IPS-20b (cell line): ENCODE results near the gene PSPC1.
"Not testable (repeated sequence)": the region's sequence is repeated elsewhere in the genome, so short reads cannot be mapped to it uniquely, and the experiment has no call there.

ENCODE experiments used
- H3K27ac ChIP-seq: one replicate; pipeline ENCODE4 v1.5.1; 2013; ENCODE audit warnings: low read length
- H3K27me3 ChIP-seq: 2 replicates; pipeline ENCODE4 v1.6.1; 2013; ENCODE audit warnings: mild to moderate bottlenecking, low read length, inconsistent platforms; ENCODE audit not compliant: insufficient read depth
- H3K36me3 ChIP-seq: 2 replicates; pipeline ENCODE4 v1.6.1; 2013; ENCODE audit warnings: low read depth, mild to moderate bottlenecking, inconsistent platforms, low read length, moderate library complexity; ENCODE audit not compliant: insufficient read depth
- H3K4me1 ChIP-seq: 2 replicates; pipeline ENCODE4 v1.6.1; 2013; ENCODE audit warnings: mild to moderate bottlenecking, control low read depth, inconsistent platforms, low read length, moderate library complexity; ENCODE audit not compliant: insufficient read depth
- H3K4me3 ChIP-seq: 2 replicates; pipeline ENCODE4 v1.5.1; 2013; ENCODE audit warnings: mild to moderate bottlenecking, low read length, inconsistent platforms
- H3K9ac ChIP-seq: 2 replicates; pipeline ENCODE4 v1.6.1; 2013; ENCODE audit warnings: low read depth, mild to moderate bottlenecking, inconsistent platforms, low read length, moderate library complexity
- H3K9me3 ChIP-seq: 2 replicates; pipeline ENCODE4 v1.6.1; 2013; ENCODE audit warnings: mild to moderate bottlenecking, low read depth, low read length, inconsistent platforms; ENCODE audit not compliant: insufficient read depth

Gene PSPC1

DNA sequence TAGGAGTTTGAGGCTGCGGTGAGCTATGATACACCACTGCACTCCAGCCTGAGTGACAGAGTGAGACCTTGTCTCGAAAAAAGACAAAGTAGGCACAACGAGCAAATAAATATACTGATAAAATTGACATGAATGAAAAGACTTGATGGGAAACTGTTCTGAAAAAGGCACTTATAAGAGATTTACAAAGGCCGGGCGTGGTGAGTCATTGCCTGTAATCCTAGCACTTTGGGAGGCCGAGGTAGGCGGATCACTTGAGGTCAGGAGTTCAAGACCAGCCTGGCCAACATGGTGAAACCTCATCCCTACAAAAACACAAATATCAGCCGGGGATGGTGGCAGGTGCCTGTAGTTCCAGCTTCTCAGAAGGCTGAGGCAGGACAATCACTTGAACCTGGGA, 91.3 kb downstream of the PSPC1 start:
- H3K36me3 ChIP-seq, H3K4me3 ChIP-seq, H3K9ac ChIP-seq, H3K27ac ChIP-seq, H3K27me3 ChIP-seq, H3K9me3 ChIP-seq: not testable (repeated sequence)
- H3K4me1 ChIP-seq: peaks cover 31% of the 10 kb centered on the region; the same call in 1 of the 2 replicates

DNA sequence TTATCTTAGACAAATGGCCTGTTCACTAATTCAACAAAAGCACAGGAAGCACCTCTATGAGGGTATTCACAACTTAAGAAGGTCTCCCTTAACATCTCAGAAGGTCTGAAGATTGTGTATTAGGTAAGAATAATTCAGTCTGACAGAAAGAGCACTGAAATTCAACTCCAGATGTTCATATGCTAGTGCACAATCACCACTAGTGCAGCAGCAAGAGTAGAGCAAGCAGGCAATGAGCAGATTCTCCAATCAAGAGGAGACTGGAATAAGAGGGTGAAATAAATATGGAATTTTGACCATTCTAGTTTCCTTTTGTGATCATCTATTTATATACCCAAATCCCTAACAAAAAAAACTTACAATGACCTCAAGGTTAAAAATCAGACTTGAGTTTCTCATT, 97.3 kb downstream of the PSPC1 start:
- Histone ChIP-seq H3K27me3 (no peaks in the 10 kb centered on the region), H3K4me1 (peaks cover 42% of the 10 kb centered on the region; the same call in 1 of the 2 replicates), H3K4me3 (no peak overlapping the region), H3K9me3 (no peaks in the 10 kb centered on the region), H3K27ac (peak overlapping the region; percentile 3), H3K9ac (no peak overlapping the region), H3K36me3 (peaks cover 9% of the 10 kb centered on the region; the same call in 1 of the 2 replicates)

DNA sequence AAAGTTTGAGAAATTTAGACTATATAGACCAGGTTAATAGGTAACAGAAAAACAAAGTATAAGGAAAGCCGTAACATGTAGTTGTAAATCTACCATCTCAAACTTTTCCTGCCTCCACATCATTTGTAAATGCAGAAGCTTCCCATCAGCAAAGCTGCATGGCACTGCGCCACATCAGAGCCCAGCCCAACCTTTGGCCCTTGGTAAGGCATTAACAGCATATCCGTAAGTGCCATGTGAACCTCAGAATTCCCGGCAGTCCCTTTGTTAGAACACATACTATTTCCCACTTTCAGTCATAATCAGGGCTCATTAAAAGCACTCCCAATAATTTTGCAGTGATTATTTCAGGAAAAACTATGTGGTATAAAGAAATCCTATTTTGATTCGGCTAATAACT, 97.7 kb downstream of the PSPC1 start:
- Histone ChIP-seq H3K36me3 (peaks cover 9% of the 10 kb centered on the region; the same call in 1 of the 2 replicates), H3K4me1 (peaks cover 40% of the 10 kb centered on the region; the same call in 1 of the 2 replicates), H3K4me3 (no peak overlapping the region), H3K27me3 (no peaks in the 10 kb centered on the region), H3K9ac (no peak overlapping the region), H3K9me3 (no peaks in the 10 kb centered on the region), H3K27ac (no peak overlapping the region)

DNA sequence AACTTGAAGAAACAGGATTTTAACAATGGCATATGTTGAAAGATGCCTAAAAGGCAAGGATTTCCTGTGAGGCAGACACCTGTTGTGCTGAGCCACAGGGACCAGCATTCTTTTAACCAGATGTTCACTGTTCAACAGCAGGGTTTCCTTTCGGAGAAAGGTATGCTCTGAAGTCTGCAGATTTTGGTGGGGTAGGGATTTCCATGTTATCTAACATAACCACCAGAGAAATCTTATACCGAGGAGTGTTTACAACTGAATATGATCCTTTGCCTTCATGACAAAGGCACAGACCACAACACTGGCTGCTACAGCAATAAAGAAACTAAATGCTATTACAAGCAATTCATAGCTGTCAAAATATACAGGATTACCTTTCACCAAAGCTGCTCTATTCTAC, 101.2 kb downstream of the PSPC1 start:
- H3K4me1 ChIP-seq: peaks cover 40% of the 10 kb centered on the region; the same call in 1 of the 2 replicates
- peak overlapping the region; percentile 28; the same call in 1 of the 2 replicates for H3K4me3 ChIP-seq
- H3K9me3 ChIP-seq: no peaks in the 10 kb centered on the region
- peak overlapping the region; percentile 40; the same call in 1 of the 2 replicates for H3K9ac ChIP-seq
- H3K27ac ChIP-seq: no peak overlapping the region
- H3K36me3 ChIP-seq: peaks cover 24% of the 10 kb centered on the region
- no peaks in the 10 kb centered on the region for H3K27me3 ChIP-seq

DNA sequence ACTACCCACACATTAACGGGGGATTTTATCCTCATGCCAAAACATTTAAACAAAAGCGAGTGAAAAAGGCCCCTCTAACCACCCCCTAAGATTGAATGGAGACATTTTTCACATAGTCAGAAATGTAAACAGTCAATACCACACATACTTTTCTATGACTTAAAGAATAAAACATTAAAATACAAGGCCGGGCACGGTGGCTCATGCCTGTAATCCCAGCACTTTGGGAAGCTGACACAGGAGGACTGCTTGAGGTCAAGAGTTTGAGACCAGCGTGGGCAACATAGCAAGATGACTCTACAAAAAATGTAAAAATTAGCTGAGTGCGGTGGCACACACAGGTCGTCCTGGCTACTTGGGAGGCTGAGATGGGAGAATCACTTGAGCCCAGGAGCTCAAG, 102.0 kb downstream of the PSPC1 start:
- H3K36me3 ChIP-seq: peaks cover 32% of the 10 kb centered on the region
- H3K27ac ChIP-seq: peak overlapping the region; percentile 28
- peaks cover 34% of the 10 kb centered on the region; the same call in 1 of the 2 replicates for H3K4me1 ChIP-seq
- H3K4me3 ChIP-seq: no peak overlapping the region
- no peaks in the 10 kb centered on the region for H3K9me3 ChIP-seq
- no peak overlapping the region for H3K9ac ChIP-seq
- H3K27me3 ChIP-seq: no peaks in the 10 kb centered on the region

DNA sequence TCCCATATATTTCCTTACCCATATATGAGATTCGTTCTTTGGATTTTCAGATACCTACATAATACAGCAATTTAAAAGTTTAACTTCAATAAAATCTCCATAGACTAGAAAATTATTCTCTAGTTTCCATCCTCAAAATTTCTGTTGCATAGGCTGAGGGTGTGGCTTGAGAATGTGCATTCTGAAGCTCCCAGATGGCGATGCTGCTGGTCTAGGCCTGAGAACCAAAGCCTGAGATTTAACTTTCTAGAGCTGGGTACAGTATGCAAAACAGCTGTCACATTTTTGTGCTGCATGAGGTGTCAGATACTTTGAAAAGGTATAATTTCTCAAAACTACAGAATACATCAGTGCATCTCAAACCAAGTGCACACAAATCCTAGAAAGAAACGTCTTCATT, 106.6 kb downstream of the PSPC1 start:
- Histone ChIP-seq H3K9ac (no peak overlapping the region), H3K4me3 (no peak overlapping the region), H3K4me1 (peaks cover 5% of the 10 kb centered on the region; the same call in 1 of the 2 replicates), H3K27me3 (no peaks in the 10 kb centered on the region), H3K36me3 (peaks cover 75% of the 10 kb centered on the region), H3K9me3 (no peaks in the 10 kb centered on the region), H3K27ac (no peak overlapping the region)

DNA sequence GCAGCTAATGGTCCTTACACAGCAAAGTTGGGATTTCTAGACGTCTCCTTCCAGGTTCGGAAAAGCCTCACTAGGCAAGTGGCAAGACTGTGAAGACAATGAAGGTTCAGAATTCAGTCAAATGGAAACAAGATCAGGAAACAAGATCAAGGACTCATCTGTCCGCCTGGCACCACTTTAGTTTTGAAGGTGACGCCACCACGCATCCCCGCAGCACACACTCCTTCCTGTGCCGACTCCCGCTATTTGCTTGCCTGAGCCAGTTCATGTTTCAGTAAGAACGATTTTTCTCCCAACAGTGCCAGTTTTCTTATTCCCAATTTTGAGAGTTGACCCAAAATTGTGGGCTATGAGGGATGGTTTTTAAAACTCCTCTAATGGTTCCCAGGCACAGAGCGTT, 107.8 kb downstream of the PSPC1 start:
- Histone ChIP-seq H3K36me3 (peaks cover 88% of the 10 kb centered on the region), H3K4me3 (no peak overlapping the region)

DNA sequence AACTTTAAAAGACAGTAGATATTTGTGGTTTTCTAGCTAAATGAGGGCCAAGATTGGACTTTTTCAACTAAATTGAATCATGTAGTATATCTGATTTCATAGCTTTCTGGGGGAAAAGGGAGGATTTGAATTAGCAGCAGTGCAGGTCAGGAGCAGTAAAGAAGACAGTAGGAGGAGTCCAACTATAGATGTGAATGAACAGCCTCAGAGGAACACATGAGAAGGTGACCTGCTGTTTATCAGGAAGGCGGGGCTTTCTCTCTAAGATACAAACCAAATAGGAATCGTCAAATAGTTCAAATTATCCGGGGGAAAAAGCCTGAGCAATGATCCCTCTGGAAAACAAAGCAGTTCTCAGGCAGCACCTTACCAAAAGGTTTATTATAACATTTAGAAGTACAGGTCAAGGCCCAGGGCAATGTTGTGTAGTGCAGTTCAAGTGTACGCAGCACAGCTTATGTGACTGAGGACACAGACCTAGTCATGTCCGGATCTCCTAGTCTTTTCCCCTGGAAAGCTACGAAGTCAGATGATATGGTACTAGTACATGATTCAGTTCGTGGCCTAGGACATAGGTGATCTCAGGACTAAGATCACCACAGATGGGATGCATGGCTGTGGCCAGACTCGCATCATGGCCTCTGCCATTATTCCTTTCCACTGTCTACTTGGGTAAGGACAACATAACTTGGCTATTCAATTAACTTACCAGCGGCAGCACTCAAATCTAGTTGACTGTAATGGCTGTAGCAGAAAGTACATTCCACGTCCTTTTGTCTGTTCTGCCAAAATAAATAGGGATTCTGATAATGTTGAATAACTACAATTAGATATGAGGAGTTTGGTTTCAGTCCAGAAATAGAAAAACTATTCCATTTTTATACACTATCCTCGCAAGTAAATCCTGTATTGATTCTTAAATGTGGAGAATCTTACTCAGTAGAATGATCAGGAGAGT, 109.0 kb downstream of the PSPC1 start:
- no peak overlapping the region for H3K27ac ChIP-seq
- no peak overlapping the region for H3K4me3 ChIP-seq
- H3K36me3 ChIP-seq: peaks cover 92% of the 10 kb centered on the region
- no peaks in the 10 kb centered on the region for H3K27me3 ChIP-seq
- H3K4me1 ChIP-seq: no peaks in the 10 kb centered on the region; the same call in 1 of the 2 replicates
- H3K9me3 ChIP-seq: no peaks in the 10 kb centered on the region
- H3K9ac ChIP-seq: no peak overlapping the region

More for the DNA sequence above, 107.8 kb downstream of the PSPC1 start:
- H3K27me3 ChIP-seq: no peaks in the 10 kb centered on the region
- H3K9ac ChIP-seq: no peak overlapping the region
- H3K4me1 ChIP-seq: no peaks in the 10 kb centered on the region; the same call in 1 of the 2 replicates
- no peaks in the 10 kb centered on the region for H3K9me3 ChIP-seq
- no peak overlapping the region for H3K27ac ChIP-seq

DNA sequence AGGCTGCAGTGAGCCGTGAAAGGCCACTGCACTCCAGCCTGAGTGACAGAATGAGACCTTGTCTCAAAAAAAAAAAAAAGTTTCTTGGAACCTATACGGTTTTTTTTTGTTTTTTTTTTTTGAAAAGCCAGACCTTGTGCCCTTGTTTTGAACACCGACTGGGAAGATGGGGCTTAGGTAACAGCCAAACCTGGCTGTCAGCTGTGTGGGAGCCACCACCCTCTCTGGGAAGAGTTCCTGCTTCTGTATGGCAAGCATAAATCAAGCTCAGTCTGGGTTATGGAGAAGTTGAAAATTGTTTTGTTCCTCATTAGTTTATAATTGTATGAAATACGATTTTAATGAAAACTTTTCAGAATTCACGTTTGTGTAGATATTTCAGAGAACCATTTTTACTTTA, 109.8 kb downstream of the PSPC1 start:
- Histone ChIP-seq H3K27ac (no peak overlapping the region), H3K36me3 (peaks cover 93% of the 10 kb centered on the region), H3K4me3 (no peak overlapping the region), H3K9ac (no peak overlapping the region), H3K27me3 (no peaks in the 10 kb centered on the region), H3K4me1 (no peaks in the 10 kb centered on the region; the same call in 1 of the 2 replicates), H3K9me3 (no peaks in the 10 kb centered on the region)

DNA sequence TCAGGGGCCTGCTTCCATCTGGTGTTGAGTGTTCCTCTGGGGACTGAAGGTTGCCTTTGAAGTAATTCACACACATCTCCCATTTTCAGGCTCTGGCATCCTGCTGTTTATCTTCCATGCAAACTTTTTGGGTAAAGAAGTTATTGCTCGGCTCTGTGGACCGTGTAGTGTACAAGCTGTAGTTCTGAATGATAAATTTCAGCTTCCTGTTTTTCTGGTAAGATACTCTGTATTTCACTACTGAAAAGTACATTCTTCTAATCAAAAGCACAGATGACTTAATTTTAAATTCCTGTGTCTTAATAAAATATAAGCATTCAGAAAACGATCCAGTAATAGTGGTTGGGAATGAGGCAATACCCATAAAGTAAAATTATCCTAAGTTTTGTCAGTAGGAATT, 112.6 kb downstream of the PSPC1 start:
- H3K27ac ChIP-seq: no peak overlapping the region
- no peak overlapping the region for H3K4me3 ChIP-seq
- H3K27me3 ChIP-seq: no peaks in the 10 kb centered on the region
- peaks cover 88% of the 10 kb centered on the region for H3K36me3 ChIP-seq
- H3K9me3 ChIP-seq: no peaks in the 10 kb centered on the region
- H3K4me1 ChIP-seq: no peaks in the 10 kb centered on the region
- no peak overlapping the region for H3K9ac ChIP-seq

DNA sequence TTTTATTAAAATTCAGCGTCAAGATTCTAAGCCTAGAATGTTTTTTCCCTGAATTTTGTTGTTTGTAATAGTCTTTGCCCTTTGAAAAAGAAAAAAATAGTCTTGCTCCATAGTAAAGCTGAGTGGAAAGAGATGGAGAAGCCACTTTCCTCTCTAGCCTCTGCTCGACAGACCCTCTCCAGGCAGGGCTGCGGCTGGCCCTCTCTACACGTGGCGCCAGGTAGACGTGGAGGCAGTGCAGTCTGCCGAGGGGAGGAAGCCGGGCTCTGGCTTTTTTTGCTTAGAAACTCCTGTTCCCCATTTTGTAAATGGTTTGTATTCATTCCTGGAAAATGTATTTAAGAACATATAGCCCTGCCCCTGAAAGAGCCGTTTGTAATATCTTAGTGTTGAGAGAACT, 114.0 kb downstream of the PSPC1 start:
- Histone ChIP-seq H3K9me3 (no peaks in the 10 kb centered on the region), H3K9ac (no peak overlapping the region), H3K4me1 (no peaks in the 10 kb centered on the region), H3K27ac (no peak overlapping the region), H3K36me3 (peaks cover 82% of the 10 kb centered on the region), H3K27me3 (no peaks in the 10 kb centered on the region), H3K4me3 (no peak overlapping the region)

DNA sequence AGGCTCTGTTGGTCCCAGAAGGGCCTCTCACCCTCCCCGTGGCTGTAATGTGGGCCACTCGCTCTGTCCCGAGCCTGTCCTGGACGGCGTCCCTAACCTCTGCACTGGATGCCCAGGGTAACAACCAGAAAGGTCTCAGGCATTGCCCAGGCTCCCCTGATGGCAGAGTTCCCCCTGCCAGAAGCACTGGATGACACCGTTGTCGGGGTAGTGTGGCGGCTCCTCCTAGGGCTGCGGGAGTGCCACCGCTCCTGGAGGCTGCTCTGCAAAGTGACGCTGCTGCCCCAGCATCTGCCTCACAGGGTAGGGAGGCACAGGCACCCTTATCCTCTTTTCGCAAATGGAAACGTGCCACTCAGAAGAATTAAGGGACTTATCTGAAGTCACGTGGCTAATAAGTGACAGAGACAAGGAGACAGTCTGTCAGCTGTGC, 117.3 kb downstream of the PSPC1 start:
- Histone ChIP-seq H3K27me3 (no peaks in the 10 kb centered on the region), H3K9me3 (no peaks in the 10 kb centered on the region), H3K4me3 (no peak overlapping the region), H3K9ac (no peak overlapping the region), H3K4me1 (no peaks in the 10 kb centered on the region), H3K27ac (no peak overlapping the region), H3K36me3 (peaks cover 67% of the 10 kb centered on the region)
